HT-29 (cell line): ENCODE data around the gene PLA2G10. TPM values are rescaled to one million over a fixed set of nuclear protein-coding genes. Genes with fewer than 3 reads are reported as not detected.
"Not testable (repeated sequence)": the region's sequence is repeated elsewhere in the genome, so short reads cannot be mapped to it uniquely, and the experiment has no call there.

ENCODE experiments used
- DNase-seq: peaks from one replicate; pipeline ENCODE4 v3.0.0-alpha.2; 2015; ENCODE audit warnings: low spot score
- total RNA-seq: library from RNA; depleted of rRNA; stranded (reverse); fragments of >200 nt; shearing (Covaris generic); gene quantifications from 2 replicates; pipeline ENCODE4 v1.2.3, GENCODE V29; 2014; rRNA removed

PLA2G10 gene, protein sequence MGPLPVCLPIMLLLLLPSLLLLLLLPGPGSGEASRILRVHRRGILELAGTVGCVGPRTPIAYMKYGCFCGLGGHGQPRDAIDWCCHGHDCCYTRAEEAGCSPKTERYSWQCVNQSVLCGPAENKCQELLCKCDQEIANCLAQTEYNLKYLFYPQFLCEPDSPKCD
- total RNA-seq: 0.33 TPM in 1 of 2 replicates, not detected in the other

DNA sequence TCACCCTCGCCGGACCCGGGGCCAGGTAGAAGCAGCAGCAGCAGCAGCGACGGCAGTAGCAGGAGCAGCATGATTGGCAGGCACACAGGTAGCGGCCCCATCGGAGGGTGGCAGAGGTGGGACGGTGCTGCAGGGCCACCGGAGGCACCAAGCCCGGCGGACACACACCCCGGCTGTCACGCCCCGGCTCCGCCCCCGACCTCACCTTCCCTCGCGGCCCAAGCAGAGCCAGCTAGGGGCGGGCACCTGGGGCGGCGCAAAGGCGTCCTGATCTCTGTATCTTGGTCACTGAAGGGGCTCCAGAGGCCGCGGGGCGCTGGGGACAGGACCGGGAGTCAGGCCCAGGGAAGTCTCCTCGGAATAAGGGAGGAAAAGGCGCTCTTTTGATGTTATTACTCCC is at the start of gene PLA2G10:
Gene PLA2G10 (minus strand): TSS at position 180 of the 400 bp plus-strand sequence. CDS start 79 bp downstream, at position 101.
- not testable (repeated sequence) for DNase-seq

DNA sequence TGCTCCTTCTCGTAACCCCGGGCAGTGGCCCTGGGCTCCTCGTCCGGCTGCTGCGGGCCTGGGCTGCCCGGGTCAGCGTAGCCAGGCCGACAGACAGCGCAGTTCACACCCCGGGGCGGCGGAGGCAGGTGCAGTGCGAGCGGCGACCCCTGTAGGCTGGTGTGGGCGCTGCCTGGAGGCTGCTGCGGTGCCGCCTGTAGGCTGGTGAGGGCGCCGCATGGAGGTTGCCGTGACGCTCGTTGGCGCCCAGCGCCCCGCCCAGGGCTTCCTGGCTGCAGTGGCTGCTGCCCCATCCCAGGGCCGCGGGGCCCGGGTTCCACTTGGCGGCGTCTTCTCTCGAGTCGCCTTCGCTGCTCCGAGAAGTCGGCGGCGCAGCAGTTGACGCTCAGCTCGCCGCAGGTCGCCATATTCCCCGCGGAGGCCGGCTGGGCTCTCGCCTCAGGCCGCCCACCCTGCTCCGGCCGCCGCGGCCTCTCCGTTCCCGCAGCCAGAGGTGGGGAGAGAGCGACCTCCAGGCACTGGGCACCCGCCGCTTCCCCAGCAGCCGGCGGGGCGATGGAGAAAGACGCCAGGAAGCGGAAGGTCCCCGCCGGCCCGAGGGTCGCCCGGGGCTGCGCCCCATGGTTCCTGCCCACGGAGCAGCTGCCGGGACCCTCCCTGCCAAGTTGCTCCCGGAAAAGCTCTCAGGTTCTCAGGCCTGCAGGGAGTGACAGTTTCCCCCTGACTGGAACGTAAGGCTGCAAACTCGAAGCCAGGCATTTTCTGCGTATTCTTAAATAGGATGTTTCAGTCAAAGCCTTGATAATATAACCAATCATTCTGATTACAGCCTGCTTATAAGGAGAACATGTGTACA is 48.4 kb upstream of the PLA2G10 start, which contains the start of gene NPIPA2:
Gene NPIPA2 (plus strand): TSS at position 261 of the 856 bp plus-strand sequence. CDS start 5,533 bp downstream, outside the sequence.
- DNase-seq: not testable (repeated sequence)

DNA sequence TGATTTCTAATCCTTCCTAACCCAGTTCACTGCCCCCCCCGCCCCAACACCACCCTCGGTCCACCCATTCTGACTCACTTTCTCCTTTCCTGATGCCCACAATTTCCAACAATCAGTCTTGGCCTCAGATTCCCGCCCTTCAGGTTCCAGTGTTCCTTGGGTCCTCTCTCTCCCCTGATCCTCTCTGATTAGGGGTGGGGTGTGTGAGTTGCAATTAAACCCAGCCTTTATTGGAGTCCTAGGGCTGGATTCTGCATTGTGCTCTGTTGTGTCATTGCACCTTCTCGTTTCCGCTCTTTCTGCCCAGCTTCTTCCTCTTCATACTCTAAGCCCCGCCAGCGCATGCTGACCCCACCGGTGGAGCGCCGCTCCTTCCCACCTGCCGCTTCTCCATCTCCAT is 47.7 kb upstream of the PLA2G10 start:
- not testable (repeated sequence) for DNase-seq

DNA sequence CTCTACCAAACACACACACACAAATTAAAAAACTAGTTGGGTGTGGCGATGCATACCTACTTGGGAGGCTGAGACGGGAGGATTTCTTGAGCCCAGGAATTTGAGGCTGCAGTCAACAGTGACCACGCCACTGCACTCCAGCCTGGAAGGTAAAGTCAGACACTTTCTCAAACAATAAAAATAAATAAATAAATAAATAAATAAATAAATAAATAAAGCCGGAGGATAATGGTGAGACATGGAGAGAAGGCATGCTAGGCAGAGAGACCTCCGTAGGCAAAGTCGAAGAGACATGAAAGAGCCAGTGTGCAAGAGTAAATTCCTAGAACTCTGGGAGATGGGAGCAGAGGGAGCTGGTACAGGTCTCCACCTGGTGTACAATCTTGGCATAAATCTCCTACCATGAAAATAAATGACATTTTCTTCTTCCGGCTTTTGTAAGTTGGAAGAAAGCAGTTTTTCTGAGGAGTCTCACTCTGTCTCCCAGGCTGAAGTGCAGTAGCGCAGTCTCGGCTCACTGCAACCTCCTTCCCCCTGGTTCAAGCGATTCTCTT is 46.8 kb upstream of the PLA2G10 start:
- DNase-seq: not testable (repeated sequence)

DNA sequence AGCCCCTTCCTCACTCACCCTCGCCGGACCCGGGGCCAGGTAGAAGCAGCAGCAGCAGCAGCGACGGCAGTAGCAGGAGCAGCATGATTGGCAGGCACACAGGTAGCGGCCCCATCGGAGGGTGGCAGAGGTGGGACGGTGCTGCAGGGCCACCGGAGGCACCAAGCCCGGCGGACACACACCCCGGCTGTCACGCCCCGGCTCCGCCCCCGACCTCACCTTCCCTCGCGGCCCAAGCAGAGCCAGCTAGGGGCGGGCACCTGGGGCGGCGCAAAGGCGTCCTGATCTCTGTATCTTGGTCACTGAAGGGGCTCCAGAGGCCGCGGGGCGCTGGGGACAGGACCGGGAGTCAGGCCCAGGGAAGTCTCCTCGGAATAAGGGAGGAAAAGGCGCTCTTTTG is 39.1 kb upstream of the PLA2G10 start:
- not testable (repeated sequence) for DNase-seq

DNA sequence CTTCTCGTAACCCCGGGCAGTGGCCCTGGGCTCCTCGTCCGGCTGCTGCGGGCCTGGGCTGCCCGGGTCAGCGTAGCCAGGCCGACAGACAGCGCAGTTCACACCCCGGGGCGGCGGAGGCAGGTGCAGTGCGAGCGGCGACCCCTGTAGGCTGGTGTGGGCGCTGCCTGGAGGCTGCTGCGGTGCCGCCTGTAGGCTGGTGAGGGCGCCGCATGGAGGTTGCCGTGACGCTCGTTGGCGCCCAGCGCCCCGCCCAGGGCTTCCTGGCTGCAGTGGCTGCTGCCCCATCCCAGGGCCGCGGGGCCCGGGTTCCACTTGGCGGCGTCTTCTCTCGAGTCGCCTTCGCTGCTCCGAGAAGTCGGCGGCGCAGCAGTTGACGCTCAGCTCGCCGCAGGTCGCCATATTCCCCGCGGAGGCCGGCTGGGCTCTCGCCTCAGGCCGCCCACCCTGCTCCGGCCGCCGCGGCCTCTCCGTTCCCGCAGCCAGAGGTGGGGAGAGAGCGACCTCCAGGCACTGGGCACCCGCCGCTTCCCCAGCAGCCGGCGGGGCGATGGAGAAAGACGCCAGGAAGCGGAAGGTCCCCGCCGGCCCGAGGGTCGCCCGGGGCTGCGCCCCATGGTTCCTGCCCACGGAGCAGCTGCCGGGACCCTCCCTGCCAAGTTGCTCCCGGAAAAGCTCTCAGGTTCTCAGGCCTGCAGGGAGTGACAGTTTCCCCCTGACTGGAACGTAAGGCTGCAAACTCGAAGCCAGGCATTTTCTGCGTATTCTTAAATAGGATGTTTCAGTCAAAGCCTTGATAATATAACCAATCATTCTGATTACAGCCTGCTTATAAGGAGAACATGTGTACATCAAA is 9.3 kb upstream of the PLA2G10 start, which contains the start of gene NPIPA3:
Gene NPIPA3 (plus strand): TSS at position 256 of the 856 bp plus-strand sequence. CDS start 5,533 bp downstream, outside the sequence.
- DNase-seq: not testable (repeated sequence)

DNA sequence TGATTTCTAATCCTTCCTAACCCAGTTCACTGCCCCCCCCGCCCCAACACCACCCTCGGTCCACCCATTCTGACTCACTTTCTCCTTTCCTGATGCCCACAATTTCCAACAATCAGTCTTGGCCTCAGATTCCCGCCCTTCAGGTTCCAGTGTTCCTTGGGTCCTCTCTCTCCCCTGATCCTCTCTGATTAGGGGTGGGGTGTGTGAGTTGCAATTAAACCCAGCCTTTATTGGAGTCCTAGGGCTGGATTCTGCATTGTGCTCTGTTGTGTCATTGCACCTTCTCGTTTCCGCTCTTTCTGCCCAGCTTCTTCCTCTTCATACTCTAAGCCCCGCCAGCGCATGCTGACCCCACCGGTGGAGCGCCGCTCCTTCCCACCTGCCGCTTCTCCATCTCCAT is 8.6 kb upstream of the PLA2G10 start:
- not testable (repeated sequence) for DNase-seq

DNA sequence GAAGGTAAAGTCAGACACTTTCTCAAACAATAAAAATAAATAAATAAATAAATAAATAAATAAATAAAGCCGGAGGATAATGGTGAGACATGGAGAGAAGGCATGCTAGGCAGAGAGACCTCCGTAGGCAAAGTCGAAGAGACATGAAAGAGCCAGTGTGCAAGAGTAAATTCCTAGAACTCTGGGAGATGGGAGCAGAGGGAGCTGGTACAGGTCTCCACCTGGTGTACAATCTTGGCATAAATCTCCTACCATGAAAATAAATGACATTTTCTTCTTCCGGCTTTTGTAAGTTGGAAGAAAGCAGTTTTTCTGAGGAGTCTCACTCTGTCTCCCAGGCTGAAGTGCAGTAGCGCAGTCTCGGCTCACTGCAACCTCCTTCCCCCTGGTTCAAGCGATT is 7.8 kb upstream of the PLA2G10 start:
- DNase-seq: not testable (repeated sequence)

DNA sequence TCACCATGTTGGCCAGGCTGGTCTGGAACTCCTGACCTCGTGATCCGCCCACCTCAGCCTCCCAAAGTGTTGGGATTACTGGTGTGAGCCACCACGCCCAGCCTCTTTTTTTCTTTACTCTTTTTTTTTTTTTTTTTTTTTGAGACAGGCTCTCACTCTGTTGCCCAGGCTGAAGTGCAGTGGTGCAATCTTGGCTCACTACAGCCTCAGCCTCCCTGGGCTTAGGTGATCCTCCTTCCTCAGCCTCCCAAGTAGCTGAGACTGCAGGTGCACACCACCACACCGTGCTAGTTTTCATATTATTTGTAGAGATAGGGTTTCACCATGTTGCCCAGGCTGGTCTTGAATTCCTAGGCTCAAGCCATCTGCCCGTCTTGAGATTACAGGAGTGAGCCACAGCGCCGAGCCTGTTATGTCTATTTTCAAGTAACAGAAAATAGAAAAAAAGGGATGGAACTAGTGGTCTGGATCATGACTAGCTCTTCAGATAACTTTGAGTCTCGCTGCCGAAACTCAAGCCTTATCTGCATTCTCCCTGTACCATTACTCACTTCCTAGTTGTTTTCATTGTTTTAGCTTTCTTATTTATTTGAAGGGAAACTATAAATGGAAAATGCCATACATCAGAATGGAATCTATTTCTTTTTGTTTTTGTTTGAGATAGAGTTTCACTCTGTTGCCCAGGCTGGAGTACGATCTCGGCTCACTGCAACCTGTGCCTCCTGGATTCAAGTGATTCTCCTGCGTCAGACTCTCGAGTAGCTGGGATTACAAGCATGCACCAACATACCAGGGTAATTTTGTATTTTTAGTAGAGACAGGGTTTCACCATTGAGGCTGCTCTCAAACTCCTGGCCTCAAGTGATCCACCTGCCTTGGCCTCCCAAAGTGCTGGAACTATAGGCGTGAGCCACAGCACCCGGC is 8.0 kb downstream of the PLA2G10 start:
- DNase-seq: not testable (repeated sequence)

DNA sequence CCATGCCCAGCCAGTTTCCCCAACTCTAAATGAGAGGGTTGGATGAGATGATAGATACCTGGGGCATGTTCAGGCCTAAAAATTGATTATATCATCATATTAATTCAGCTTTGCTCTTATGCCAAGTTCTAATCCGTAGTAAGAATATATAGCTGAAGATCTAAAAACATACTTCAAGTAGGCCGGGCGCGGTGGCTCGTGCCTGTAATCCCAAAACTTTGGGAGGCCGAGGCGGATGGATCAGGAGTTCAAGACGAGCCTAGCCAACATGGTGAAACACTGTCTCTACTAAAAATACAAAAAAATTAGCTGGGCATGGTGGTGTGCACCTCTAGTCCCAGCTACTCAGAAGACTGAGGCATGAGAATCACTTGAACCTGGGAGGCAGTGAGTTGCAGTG is 12.0 kb downstream of the PLA2G10 start:
- DNase-seq: no peak

DNA sequence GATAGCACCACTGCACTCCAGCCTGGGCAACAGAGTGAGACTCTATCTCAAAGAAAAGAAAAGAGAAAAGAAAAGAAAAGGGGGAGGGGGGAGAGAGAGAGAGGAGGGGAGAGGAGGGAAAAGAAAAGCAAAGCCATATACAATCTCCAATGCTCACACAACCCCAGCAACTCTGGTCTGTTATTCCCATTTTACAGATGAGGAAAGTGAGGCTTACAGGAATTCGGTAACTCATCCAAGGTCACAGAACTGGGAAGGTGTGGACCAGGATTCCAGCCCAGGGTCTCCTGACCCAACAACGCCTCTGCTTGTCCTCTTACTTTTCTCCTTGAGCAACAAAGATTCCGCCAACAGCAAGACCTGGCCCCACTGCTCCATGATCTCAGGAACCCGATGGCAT is 13.0 kb downstream of the PLA2G10 start:
- DNase-seq: no peak

DNA sequence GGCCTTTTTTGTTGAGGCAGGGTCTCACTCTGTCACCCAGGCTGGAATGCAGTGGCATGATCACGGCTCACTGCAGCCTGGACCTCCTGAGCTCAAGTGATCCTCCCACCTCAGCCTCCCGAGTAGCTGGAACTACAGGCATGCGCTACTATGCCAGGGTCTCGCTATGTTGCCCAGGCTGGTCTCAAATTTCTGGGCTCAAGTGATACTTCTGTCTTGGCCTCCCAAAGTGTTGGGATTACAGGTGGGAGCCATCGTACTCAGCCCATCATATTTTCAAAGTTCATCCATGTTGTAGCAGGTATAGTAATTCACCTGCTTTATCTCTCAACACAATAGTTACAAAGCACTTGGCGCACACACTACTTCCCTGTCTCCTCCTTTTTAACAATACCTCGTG is 13.7 kb downstream of the PLA2G10 start:
- not testable (repeated sequence) for DNase-seq

DNA sequence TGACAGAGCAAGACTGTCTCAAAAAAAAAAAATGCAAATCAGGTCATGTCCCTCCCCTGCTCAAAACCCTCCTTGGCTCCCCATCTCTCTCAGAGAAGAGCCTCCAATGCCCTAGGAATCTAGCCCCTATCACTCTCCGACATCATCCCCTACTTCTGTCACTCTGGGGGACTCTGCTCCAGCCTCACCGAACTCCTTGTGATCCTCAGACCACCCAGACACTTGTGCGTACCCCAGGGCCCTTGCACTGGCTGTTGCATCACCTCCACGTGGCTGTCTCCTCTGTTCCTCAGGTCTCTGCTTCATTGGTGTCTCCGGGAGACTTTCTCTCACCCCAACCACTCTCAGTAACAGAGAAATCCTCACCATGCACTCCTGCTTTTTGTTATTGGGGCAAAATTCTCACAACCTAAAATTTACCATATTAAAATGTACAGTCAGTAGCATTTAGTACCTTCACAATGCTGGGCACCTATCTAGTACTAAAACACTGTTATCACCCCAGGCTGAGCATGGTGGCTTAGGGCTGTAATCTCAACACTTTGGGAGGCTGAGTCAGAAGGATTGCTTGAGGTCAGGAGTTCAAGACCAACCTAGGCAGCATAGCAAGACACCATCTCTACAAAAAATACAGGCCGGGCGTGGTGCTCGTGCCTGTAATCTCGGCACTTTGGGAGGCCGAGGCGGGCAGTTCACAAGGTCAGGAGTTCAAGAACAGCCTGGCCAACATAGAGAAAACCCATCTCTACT is 15.2 kb downstream of the PLA2G10 start:
- DNase-seq: no peak

DNA sequence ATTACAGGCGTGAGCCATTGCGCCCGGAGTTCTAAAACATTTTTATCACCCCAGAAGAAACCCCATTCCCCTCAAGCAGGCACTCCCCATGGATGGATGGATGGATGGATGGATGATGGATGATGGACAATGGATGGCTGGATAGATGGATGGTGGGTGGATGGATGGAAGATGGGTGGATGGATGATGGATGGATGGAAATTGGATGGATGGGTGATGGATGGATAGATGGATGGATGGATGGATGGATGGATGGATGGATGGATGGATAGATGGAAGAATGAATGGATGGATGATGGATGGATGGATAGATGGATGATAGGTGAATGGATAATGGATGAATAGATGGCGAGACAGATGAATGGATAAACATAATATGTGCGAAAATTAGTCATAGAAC is 16.5 kb downstream of the PLA2G10 start:
- DNase-seq: no peak

DNA sequence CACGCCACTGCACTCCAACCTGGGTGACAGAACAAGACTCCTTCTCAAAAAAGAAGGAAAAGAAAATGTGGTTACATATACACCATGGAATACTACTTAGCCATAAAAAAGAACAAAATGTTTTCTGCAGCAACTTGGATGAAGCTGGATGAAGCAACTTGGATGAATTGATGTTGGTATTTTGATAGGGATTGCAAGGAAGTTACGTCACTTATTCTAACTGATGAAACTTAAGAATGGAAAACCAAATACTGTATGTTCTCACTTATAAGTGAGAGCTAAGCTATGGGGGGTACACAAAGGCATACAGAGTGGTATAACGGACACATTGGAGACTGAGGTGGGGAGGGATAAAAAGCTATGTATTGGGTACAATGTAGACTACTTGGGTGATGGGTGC is 17.5 kb downstream of the PLA2G10 start:
- DNase-seq: no peak

DNA sequence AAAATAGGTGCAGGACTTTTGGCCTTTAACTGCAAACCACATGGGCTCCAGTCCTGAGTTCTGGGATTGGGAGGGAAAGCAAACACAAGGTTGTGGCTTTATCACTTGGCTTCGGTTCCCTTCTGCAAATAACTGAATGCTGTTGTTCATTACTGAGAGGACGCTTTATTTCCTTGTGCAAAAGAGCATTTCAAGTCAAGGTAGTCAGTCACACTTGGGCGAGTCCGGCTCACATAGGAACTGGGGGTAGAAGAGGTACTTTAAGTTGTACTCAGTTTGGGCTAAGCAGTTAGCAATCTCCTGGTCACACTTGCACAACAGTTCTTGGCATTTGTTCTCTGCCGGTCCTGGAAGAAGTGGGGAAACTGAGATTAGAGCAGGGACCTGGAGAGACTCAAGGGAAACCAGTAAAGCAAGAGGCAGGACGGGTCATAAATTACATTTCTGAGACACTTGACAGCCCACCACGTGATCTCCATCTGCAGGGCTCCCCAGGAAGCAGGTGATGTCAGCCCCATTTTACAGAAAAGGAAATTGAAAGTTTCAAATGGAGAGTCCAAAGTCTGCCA is 21.6 kb downstream of the PLA2G10 start:
- DNase-seq: no peak

DNA sequence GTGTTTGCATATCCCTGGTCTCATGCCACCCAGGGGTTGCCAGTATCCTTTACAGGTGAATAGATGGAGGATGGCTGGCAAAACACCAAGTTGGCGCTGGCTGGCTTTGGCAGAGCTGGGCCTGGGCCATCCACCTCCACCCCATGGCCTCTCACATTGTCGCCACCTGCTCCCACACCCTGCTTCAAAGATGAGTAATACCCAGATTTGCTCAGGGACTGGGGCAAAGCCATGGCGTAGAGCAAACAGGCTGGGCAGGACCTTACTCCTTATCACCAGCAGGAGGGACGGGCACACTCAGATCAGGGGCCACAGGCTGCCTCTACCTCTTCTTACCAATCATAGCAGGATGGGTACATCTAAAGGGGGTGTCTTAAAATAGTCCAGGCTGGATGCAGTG is 24.3 kb downstream of the PLA2G10 start:
- DNase-seq: peak; percentile 46

DNA sequence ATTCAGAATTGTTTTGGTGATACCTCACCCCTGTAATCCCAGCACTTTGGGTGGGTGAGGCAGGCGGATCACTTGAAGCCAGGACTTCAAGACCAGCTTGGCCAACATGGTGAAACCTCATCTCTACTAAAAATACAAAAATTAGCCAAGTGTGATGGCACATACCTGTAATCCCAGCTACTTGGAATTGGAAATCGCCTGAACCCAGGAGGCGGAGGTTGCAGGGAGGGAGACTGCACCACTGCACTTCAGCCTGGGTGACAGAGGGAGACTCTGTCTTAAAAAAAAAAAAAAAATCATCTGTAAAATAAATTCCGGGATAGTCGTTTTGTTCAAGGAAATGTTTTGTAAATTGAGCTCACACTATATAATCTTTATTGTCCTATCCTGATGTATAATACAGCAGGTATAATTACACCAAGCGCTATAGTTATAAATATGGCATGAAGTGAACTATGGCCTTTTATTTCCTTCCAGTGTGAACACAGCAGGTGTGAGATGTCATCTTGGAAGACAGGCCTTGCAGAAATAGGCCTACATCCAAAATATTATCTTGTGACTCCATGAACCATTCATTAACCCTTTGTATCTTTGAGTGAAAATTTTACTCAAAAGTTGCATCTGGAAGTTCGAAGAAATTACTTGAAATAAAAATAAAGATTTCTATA is 25.4 kb downstream of the PLA2G10 start:
- no peak for DNase-seq
